ENCODE results near the gene CTCFL.

DNA sequence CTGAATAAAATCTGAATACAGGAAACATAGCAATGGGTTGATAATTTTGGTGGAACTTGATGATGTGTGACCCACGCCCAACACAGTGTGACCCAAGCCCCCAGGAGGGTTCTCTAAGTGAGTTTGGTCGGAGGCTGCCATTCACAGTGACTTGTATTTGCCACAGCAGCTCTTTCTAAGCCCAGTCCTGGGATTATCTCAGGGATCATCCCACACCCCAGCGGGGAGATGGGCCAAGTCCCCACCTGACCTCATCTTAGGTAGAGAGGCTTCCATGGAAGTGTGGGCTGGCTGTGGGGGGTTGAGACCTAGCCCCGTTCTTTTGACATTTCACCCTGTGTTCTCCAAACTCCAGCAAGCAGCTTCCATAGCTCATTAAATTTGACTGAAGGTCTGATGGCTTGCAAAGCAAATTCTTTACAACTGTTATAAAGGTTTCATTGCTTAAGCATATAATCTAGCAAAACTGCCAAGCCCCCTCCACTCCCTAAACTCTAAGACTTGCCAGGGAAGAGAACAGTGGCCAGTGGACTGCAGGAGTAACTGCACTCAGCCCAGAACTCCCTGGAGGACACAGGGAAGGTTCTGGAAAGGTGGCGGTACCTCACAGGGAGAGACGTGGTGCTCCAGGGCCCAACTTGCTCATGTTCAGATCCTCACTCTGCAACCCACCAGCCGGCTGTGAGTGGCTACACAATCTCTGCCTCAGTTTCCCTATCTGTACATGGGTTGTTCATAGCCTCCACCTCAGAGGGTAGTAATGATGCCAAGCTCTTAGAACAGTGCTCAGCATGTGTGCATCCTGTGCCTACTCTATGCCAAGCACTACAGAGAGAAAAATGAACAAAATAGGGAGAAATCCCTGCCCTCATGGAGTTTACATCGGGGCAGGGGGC is 35.0 kb upstream of the CTCFL start:
- no peak for TF ChIP-seq CTCF (conservative IDR thresholded peaks at IDR 0.05; ENCODE audit: low read length)
- TF ChIP-seq EZH2phosphoT487 (IDR thresholded peaks at IDR 0.05; ENCODE audit: borderline replicate concordance, low read depth, low read length), result no peak

All from OCI-LY7 (cell line).